Neural progenitor cell (in vitro differentiated cells): ENCODE results near the gene PTPRG.

Experiments used
- CTCF ChIP-seq: fragments of 200-600 bp; sonication (generic); IDR thresholded peaks from 2 replicates; pipeline ENCODE4 v1.5.1; 2017; ENCODE audit warnings: antibody characterized with exemption, mild to moderate bottlenecking
- EZH2 ChIP-seq: fragments of 200-600 bp; sonication (generic); IDR thresholded peaks from 2 replicates; pipeline ENCODE4 v1.6.1; 2017; ENCODE audit warnings: antibody characterized with exemption, mild to moderate bottlenecking, moderate library complexity

GRCh38 chr3:61980041-61980440 lies 418.7 kb downstream of the PTPRG start:
- no peak for TF ChIP-seq CTCF
- no peak for TF ChIP-seq EZH2
